Glomerular endothelial cell (primary cell): ENCODE measurements around the gene AP2A2. TPM values are rescaled to one million over a fixed set of nuclear protein-coding genes. Genes with fewer than 3 reads are reported as not detected.

Experiments
- DNase-seq: peaks from one replicate; pipeline ENCODE4 v3.0.0-alpha.2; 2011; ENCODE audit warnings: low read depth, low spot score; ENCODE audit errors: extremely low read depth
- total RNA-seq: library from RNA; depleted of rRNA; stranded (reverse); fragments of >200 nt; gene quantifications from 2 replicates; pipeline ENCODE4 v1.2.3, GENCODE V29; 2015

Gene AP2A2
- total RNA-seq: 93.7 and 129 TPM in 2 replicates

- no peak for DNase-seq
Measured at GRCh38 chr11:925496-926301, at the start of gene AP2A2. Gene AP2A2, plus strand, starts transcription at chr11:925870. Its CDS starts 152 bp downstream, at chr11:926022.

GRCh38 chr11:876545-876944, 49.1 kb upstream of the AP2A2 start:
- no peak for DNase-seq

DNA sequence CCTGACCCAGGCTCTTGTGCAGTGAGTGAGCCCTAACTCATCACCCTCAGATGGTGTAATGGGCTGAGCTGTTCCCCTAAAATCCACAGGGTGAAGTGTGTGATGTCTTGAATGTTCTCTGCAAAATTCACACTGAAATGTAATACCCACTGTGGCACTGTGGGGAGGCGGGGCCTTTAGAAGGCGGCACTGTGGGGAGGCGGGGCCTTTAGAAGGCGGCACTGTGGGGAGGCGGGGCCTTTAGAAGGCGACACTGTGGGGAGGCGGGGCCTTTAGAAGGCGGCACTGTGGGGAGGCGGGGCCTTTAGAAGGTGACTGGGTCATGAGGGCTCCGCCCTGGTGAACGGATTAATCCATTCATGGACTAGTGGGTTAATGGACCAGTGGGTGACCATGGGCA, 48.1 kb upstream of the AP2A2 start:
- DNase-seq: no peak

DNA sequence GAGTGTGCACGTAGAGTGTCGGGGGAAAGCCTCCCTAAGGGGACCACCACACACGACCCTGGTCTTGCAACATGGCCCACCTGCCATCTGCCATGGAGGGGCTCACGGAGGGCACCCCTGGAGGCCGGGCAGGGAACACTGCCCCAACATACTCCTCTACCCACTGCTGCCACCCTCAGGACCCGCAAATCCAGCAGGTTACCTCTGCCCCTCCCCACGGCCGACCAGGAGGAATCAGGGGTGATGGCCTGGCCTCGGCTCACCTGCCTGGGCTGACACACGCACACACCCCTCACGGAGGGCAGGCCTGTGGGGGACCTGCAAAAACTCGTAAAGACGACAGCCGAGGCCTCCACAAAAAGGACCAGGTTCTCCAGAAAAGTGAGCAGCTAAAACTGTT, 45.2 kb upstream of the AP2A2 start:
- no peak for DNase-seq

DNA sequence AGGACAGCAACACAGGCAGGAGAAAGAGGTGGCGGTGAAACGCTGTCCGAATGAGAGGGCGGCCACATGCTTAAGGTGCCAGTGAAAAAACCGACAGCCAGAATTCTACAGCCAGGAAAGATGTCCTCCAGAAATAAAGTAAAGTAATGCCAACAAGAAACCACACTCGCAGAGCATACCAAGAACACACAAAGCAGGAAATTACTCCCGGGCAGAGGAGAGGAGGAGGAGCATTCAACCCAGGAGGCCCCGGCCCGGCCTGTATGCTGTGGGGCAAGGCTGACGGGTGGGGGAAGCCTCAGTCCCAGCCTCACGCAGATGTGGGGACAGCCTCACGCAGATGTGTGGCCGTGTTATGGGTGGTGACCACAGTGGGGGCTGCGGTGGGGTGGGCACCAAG, 43.1 kb upstream of the AP2A2 start:
- no peak for DNase-seq

- DNase-seq: no peak
Measured at GRCh38 chr11:883527-883926, 42.1 kb upstream of the AP2A2 start.

DNA sequence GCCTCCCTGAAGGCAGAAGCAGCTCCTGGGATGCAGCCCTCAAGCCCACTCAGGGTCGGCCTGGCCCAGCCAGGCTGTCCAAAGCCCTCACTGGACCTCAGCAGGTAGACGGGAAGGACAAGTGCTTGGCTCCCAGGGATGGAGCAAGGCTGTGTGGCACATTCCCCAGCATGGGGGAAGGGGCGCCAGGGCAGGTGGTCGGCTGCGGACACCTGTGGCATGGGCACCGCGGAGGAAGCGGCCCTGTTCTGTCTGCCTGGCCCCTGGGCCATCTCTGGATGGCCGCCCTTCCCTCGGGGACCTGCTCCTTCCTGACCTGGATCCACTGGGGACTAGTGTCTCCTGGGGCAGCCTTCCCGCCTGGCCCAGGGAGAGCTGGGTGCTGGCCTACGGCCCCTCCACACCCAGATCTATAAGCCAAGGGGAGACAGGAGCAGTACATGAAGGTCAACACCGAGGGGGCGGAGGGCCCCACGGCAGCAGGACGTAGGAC, 41.0 kb upstream of the AP2A2 start:
- no peak for DNase-seq

- DNase-seq: no peak
Measured at GRCh38 chr11:886568-886967, 39.1 kb upstream of the AP2A2 start.

DNA sequence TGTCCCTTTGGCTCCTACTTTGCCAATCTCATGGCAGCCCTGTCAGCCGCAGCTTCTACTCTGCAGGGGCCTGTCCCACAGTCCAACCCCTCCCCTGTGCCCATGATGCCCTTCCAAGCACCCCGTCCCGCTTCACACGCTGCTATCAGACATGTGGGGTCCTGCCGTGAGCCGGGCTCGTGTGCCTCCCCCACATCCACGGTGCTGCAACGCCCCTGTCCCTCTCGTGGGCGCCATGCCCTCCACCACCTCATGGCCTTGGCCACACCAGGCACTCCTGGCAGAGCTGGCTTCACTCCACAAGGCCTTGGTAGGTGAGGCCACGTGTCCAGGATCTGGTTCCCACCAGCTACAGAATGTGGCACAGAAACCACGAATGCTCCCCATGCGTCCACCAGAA, 38.1 kb upstream of the AP2A2 start:
- no peak for DNase-seq

- DNase-seq: no peak
Measured at GRCh38 chr11:888310-889212, 37.1 kb upstream of the AP2A2 start.

DNA sequence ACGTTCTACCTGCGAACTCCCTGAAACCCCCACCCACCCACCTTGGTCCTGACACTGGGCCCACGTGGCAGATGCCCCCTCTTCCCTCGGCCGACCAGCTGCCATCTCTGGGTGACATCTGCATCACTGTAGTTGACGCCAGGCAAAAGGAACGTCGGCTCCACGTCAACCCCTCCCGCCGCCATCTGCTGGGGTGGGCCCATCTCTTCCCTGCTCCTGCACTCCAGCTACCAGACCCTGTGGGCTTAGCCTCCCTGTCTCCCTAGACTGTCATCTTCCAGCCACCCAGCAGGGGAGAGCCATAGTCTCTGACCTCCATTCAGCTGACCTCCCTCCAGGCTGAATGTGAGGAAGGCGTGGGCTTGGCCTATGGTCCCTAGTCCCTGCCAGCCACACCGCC, 36.4 kb upstream of the AP2A2 start:
- no peak for DNase-seq

- no peak for DNase-seq
Measured at GRCh38 chr11:889687-890475, 35.8 kb upstream of the AP2A2 start.

DNA sequence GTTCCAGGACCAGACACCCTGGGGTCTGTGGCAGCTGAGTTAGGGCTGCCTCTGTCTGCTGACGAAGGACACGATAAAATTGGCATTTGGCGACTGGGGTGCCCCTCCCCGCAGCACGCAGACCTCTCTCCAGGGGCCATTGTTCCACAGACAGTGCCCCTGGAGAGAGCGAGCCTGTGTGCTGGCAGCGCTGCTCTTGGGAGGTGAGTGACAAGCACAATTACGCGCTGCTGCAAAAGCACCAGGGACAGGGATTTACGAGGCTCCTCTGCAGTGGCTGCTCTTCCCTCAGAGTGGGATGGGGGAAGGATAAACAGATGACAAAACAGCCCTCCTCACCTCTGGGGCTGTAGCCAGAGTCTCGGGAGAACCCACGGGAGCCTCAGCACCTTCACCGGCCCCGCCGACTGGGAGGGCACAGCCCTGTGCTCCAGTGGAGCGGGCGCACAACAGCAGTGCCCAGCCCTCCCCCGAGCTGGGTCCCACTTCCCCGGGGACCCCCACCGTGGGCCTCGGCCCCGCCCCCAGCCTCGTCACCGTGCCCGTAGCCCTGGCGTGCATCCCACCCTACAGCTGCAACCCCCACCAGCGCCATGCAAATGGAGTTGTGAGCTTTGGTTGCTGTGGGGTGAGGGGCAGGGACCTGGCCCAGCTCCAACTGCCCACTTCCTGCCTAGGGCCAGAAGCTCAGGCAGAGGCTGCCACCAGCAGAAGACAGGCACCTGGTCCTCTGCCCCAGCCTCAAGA, 34.7 kb upstream of the AP2A2 start:
- DNase-seq: no peak

GRCh38 chr11:893008-893654, 32.5 kb upstream of the AP2A2 start:
- no peak for DNase-seq

DNA sequence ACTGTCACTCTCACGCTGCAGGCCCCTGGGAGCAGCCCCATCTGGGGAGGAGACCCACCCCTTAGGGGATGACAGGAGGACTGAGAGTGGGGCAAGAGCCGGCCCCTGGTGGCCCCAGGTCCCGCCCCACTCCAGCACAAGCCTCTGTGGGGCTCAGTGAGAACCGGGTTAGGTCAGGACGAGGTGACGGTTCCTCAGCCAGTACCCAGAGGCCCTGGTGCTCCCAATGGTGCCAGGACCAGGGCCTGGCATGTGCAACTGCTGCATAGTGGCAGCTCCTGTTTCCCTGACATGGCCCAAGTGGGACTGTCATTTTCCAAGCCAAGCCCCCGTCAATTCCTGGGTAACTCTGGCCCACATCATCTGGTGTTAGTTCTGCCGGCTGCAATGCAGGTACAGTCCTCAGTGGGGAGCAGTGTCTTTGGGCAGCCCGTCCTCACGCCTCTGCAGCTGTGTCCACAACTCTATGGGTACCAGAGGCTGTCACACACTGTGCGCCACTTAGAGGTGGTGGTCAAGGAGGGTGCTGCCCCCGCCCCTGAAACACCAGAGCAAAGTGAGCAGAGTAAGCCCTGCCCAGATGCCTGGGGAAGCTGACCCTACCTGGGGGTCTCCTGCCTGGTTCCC, 31.0 kb upstream of the AP2A2 start:
- no peak for DNase-seq

GRCh38 chr11:895331-896110, 30.1 kb upstream of the AP2A2 start:
- no peak for DNase-seq

GRCh38 chr11:897253-898142, 28.2 kb upstream of the AP2A2 start:
- DNase-seq: no peak

GRCh38 chr11:898143-898511, 27.5 kb upstream of the AP2A2 start:
- DNase-seq: no peak
